GM19468 (cell line): ENCODE data around the gene SLC12A4.
"Not testable (repeated sequence)": the region's sequence is repeated elsewhere in the genome, so short reads cannot be mapped to it uniquely, and the experiment has no call there.

ENCODE experiments used
- ATAC-seq: cut with Tn5 transposase; IDR thresholded peaks from one replicate; pipeline ENCODE4 v1.9.1; 2021; ENCODE audit warnings: mild to moderate bottlenecking, moderate library complexity, moderate number of reproducible peaks; ENCODE audit not compliant: unreplicated experiment; ENCODE audit errors: extremely low read depth

The SLC12A4 gene

DNA sequence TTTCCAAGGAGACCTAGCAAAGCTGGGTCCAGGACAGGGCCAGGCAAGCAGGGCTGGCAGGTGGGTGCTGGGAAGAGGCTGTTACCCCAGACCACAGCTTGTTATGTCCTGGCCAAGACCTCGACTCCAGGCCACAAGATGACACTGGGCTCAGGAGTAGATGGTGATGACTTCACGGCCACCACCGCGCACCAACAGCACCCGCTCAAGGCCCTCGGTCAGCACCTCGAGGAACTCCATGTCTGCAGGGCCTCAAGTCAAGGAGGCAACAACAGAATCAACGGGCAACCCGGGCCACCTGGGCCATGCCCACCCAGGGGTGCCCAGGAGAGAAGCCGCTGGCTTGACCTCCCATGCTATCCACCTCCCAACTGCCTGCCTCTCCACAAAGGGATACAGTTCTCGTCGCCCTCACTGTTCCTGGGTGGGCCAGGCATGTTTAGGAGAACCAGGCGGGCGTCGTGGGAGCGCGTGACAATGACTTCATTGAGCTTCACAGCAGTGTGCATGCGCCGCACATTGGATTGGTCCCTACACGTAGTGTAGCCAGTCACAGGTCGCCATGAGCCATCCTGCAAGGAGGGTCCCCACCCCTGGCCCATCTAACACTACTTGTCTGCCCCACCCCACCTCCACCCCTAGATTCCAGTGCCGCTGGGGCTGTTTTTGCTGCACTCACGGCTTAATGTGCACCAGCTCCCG is 23.6 kb downstream of the SLC12A4 start:
- ATAC-seq, result no peak

GRCh38 chr16:67943619-67944504 is 24.6 kb downstream of the SLC12A4 start, which contains the start of gene LCAT:
Gene LCAT, minus strand, starts transcription at chr16:67944120. Its CDS starts 19 bp downstream, at chr16:67944101.
- ATAC-seq, result no peak

DNA sequence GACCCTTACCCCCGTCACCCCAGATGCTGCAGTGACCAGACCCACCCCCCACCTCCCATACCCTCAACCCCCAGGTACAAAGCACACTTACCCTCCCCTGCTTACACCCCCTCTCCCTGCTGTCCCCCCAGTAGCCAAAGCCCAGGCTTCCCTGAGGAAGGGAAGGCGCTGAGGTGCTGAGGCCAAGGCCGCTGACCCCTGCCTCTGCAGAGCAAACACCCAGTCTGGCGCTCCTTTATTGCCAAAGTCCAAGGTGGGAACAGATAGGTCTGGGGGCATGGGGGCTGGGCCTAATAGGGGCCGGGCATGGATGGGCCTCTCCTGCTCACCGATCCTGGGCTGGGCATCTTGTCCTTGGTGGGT is 25.2 kb downstream of the SLC12A4 start:
- ATAC-seq, result no peak

GRCh38 chr16:67942510-67943255 is 25.8 kb downstream of the SLC12A4 start:
- ATAC-seq, result no peak

- ATAC-seq, result no peak
These were observed 26.3 kb downstream of the SLC12A4 start for GRCh38 chr16:67942200-67942509.

- no peak for ATAC-seq
These were observed 26.8 kb downstream of the SLC12A4 start for GRCh38 chr16:67941469-67942199.

- no peak for ATAC-seq
These were observed 27.9 kb downstream of the SLC12A4 start for GRCh38 chr16:67940446-67941089.

DNA sequence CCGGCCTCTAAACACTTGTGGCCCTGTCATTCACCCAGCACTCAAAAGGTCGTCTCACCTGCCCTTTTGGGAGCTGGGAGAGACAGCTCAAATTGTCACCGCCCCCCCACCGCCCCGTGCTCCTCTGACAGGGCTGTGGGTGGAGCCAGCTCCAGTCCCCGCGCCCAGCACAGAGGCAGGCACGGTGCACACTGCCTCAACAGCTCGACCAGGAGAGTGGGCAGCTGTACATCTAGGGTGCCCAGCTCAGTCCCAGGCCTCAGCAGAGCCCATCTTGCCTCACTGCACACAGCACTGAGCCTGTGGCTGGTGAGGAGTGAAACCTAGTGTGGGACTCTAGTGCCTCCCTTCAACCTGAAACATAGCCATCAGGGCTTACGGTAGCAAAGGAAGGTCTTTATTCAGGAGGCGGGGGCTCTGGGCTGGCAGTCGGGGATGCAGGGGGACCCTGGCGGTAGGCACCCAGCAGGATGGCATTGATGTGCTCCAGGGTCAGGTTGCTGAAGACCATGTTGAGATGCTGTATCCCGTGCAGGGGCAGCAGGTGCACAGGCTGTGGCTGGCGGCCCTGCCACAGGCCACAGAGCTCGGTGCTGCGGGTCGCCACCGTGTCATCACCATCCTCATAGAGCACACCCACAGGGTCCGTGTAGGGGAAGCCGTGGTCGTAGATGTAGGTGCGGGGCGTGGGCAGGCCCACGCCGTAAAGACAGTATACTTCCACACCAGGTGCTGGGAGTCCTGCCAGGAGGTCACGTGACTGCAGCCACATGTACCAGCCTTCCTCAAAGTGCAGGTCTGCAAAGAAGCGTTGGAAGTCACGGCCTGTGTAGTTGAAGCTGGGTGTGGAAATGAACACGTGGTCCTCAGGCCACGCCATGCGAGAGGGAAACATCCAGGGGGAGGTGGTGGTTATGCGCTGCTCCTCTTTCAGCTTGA is 28.7 kb downstream of the SLC12A4 start:
- no peak for ATAC-seq

DNA sequence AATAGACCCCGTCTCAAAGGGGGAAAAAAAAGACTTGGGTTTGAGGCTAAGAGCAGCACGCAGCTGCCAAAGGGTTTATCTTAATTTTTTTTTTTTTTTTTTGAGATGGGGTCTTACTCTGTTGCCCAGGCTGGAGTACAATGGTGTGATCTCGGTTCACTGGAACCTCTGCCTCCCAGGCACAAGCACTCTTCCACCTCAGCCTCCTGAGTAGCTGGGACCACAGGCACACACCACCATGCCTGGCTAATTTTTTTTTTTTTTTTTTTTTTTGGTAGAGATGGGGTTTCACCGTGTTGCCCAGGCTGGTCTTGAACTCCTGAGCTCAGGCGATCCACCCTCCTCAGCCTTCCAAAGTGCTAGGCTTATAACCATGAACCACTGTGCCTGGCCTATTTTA is 30.7 kb downstream of the SLC12A4 start:
- ATAC-seq, result not testable (repeated sequence)

GRCh38 chr16:67936880-67937605 is 31.4 kb downstream of the SLC12A4 start:
- ATAC-seq, result no peak

GRCh38 chr16:67936124-67936879 is 32.1 kb downstream of the SLC12A4 start, which contains the start of gene PSMB10:
Gene PSMB10, minus strand, starts transcription at chr16:67936850. Its CDS starts 101 bp downstream, at chr16:67936749.
- ATAC-seq, result no peak

DNA sequence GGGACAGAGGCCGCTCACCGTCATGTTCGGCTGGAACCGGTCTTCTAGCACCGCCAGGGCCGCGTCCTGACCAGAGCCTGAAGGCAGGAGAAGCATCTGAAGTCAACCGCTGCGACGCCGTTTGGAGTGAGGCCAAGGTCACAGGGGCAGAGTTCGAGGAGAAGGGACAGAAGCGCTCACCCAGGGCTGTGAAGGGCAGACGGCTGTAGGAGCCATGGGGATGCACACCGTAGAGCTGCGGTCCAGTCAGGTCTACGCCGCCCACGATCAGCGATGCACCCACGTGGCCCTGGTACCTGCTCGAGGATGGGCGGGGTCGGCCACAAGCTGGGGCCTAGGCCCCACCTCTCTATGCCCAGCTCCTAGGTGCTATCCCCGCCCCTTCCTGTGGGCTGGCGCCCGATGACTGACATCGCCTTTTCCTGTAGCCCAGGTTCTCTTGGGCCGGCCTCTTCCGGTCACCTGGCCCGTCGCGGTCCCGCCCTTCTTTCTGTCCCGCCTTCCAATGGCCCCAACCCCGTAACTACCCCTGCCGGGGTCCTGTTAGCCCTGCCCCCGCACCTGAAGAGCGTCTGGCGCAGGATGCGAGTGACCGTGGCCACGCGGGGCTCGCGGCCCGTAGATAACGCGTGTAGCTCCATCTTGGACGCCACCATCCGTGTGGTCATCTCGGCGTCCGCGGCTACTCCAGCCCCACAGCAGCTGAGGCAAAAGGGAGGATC is 32.9 kb downstream of the SLC12A4 start:
- ATAC-seq, result peak; percentile 90

- no peak for ATAC-seq
These were observed 33.4 kb downstream of the SLC12A4 start for GRCh38 chr16:67935101-67935401.

- no peak for ATAC-seq
These were observed 33.9 kb downstream of the SLC12A4 start for GRCh38 chr16:67934306-67935100.

DNA sequence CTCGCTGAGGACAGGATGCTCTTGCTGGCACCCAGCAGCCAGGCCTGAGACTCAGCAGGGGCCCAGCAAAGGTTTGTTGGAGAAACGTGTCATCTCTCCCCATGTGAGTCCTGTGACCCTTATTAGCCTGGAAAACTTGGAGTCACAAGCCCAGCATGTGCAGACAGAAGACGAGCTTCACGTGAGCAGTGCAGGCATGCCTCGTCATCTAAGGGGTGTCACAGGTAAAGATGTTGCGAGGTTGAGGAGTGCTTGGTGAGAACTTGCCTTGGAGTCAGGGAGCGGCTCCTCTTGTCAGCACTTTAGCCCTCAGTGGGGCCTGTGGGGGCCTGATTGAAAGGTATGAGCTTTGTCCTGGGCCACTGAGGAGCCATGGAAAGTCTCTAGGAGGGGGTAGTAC is 34.6 kb downstream of the SLC12A4 start:
- ATAC-seq, result no peak

GRCh38 chr16:67932462-67932840 is 36.0 kb downstream of the SLC12A4 start:
- no peak for ATAC-seq
